Body of pancreas (tissue), 4 donors: Measurements from ENCODE around the gene RAB25.

ENCODE experiments used
- POLR2A ChIP-seq, 3 donors: fragments of 450-650 bp; IDR thresholded peaks; one replicate each; pipeline ENCODE4 v1.6.1; 2016; ENCODE audit warnings: antibody characterized with exemption in 3 of 3, mild to moderate bottlenecking in 2 of 3
- TF ChIP-seq, protein P1 (sequence below), 7 experiments: fragments of 450-650 bp in 4 of 7; fragments of 200-600 bp in 3 of 7; sonication (generic) in 3 of 7; IDR thresholded peaks; one replicate each; pipeline ENCODE4 v1.5.1; 2016 to 2019; ENCODE audit warnings: antibody characterized with exemption in 7 of 7

- TF ChIP-seq, protein P1, sequence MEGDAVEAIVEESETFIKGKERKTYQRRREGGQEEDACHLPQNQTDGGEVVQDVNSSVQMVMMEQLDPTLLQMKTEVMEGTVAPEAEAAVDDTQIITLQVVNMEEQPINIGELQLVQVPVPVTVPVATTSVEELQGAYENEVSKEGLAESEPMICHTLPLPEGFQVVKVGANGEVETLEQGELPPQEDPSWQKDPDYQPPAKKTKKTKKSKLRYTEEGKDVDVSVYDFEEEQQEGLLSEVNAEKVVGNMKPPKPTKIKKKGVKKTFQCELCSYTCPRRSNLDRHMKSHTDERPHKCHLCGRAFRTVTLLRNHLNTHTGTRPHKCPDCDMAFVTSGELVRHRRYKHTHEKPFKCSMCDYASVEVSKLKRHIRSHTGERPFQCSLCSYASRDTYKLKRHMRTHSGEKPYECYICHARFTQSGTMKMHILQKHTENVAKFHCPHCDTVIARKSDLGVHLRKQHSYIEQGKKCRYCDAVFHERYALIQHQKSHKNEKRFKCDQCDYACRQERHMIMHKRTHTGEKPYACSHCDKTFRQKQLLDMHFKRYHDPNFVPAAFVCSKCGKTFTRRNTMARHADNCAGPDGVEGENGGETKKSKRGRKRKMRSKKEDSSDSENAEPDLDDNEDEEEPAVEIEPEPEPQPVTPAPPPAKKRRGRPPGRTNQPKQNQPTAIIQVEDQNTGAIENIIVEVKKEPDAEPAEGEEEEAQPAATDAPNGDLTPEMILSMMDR (IDR thresholded peaks at IDR 0.05), result no peak
- TF ChIP-seq POLR2A (IDR thresholded peaks at IDR 0.05), result no peak
Observed at GRCh38 chr1:156117414-156118176, 56.6 kb downstream of the RAB25 start.
